HFFc6 (cell line): Measurements from ENCODE around the gene OXLD1. TPM values are rescaled to one million over a fixed set of nuclear protein-coding genes. Genes with fewer than 3 reads are reported as not detected.

ENCODE experiments used
- DNase-seq: peaks from one replicate; pipeline ENCODE4 v3.0.0-alpha.2; 2018
- H3K27ac Mint-ChIP-seq: 2 replicates; pipeline ENCODE4 v1.8.0; 2020; ENCODE audit warnings: mild to moderate bottlenecking, mixed read lengths
- H3K27me3 Mint-ChIP-seq: 2 replicates; pipeline ENCODE4 v1.8.0; 2021; ENCODE audit warnings: mild to moderate bottlenecking, moderate library complexity, mixed read lengths; ENCODE audit not compliant: insufficient read depth
- H3K36me3 Mint-ChIP-seq: 2 replicates; pipeline ENCODE4 v1.8.0; 2021; ENCODE audit warnings: low read depth, mixed read lengths
- H3K4me1 Mint-ChIP-seq: 2 replicates; pipeline ENCODE4 v1.8.0; 2020; ENCODE audit warnings: low read depth, mixed read lengths
- H3K4me3 Mint-ChIP-seq: 2 replicates; pipeline ENCODE4 v1.8.0; 2020; ENCODE audit warnings: mild to moderate bottlenecking, moderate library complexity, mixed read lengths
- H3K9me3 Mint-ChIP-seq: 2 replicates; pipeline ENCODE4 v1.8.0; 2020; ENCODE audit warnings: mild to moderate bottlenecking, mixed read lengths
- CTCF ChIP-seq: fragments of 200-600 bp; sonication (generic); IDR thresholded peaks from 2 replicates; pipeline ENCODE4 v1.5.0; 2021; ENCODE audit warnings: antibody characterized with exemption, mild to moderate bottlenecking
- total RNA-seq, 6 experiments: library from RNA; stranded (reverse); fragmentation: NEBNext Ultra II Directional; extraction: Animal tissue kit (Norgen Biotek cat#: 25700); gene quantifications; 2 replicates in 1 of 6; 3 replicates in 5 of 6; pipeline ENCODE4 v1.2.3, GENCODE V29; 2021

OXLD1 gene
- total RNA-seq, 6 experiments from 2014 or later: 20.9 to 33.4 (median 30.9) TPM

- no peak for TF ChIP-seq CTCF
- peaks cover 7% of the 10 kb centered on the region; the same call in 1 of the 2 replicates for H3K27me3 Mint-ChIP-seq
- peaks cover 21% of the 10 kb centered on the region for H3K4me1 Mint-ChIP-seq
- no peak overlapping the region for H3K4me3 Mint-ChIP-seq
- H3K9me3 Mint-ChIP-seq: no peaks in the 10 kb centered on the region
- H3K27ac Mint-ChIP-seq: no peak overlapping the region
- peaks cover 22% of the 10 kb centered on the region; the same call in 1 of the 2 replicates for H3K36me3 Mint-ChIP-seq
- no peak for DNase-seq
These were observed 41.6 kb upstream of the OXLD1 start for GRCh38 chr17:81707725-81708646.

- no peak overlapping the region for H3K4me3 Mint-ChIP-seq
- peak; percentile 28; the same call in 1 of the 2 replicates for TF ChIP-seq CTCF
- H3K36me3 Mint-ChIP-seq: peaks cover 30% of the 10 kb centered on the region
- no peaks in the 10 kb centered on the region for H3K9me3 Mint-ChIP-seq
- no peak for DNase-seq
- no peak overlapping the region for H3K27ac Mint-ChIP-seq
- H3K4me1 Mint-ChIP-seq: peaks cover 24% of the 10 kb centered on the region
- H3K27me3 Mint-ChIP-seq: peaks cover 13% of the 10 kb centered on the region; the same call in 1 of the 2 replicates
These were observed 40.6 kb upstream of the OXLD1 start for GRCh38 chr17:81706757-81707624.

- no peak for DNase-seq
- Mint-ChIP-seq H3K9me3 (no peaks in the 10 kb centered on the region), H3K27ac (no peak overlapping the region), H3K36me3 (peaks cover 30% of the 10 kb centered on the region), H3K27me3 (peaks cover 11% of the 10 kb centered on the region; the same call in 1 of the 2 replicates), H3K4me3 (no peak overlapping the region), H3K4me1 (peaks cover 29% of the 10 kb centered on the region)
- no peak for TF ChIP-seq CTCF
These were observed 39.8 kb upstream of the OXLD1 start for GRCh38 chr17:81706232-81706611.

GRCh38 chr17:81705518-81706231 lies 39.3 kb upstream of the OXLD1 start:
- peak overlapping the region; percentile 32 for H3K4me3 Mint-ChIP-seq
- DNase-seq: no peak
- H3K9me3 Mint-ChIP-seq: no peaks in the 10 kb centered on the region
- H3K36me3 Mint-ChIP-seq: peaks cover 30% of the 10 kb centered on the region
- peaks cover 29% of the 10 kb centered on the region for H3K4me1 Mint-ChIP-seq
- peaks cover 10% of the 10 kb centered on the region; the same call in 1 of the 2 replicates for H3K27me3 Mint-ChIP-seq
- no peak for TF ChIP-seq CTCF
- peak overlapping the region; percentile 16; the same call in 1 of the 2 replicates for H3K27ac Mint-ChIP-seq
